Body of pancreas (tissue), 4 donors: Measurements from ENCODE around the gene VWA5A. TPM values are rescaled to one million over a fixed set of nuclear protein-coding genes. Genes with fewer than 3 reads are reported as not detected.
A peak's percentile ranks its signal among the peaks of the same experiment; 100 is the strongest.

Experiments
- ATAC-seq: fragments of 150-250 bp; one replicate; pipeline ENCODE4 v1.9.1; 2016
- DNase-seq, 4 donors: peaks; one replicate each; pipeline ENCODE4 v3.0.0-alpha.2; 2019
- H3K27ac ChIP-seq, 4 donors: fragments of 200-600 bp; sonication (generic); 1 replicate in 3 of 4; 2 replicates in 1 of 4; pipeline versions ENCODE4 v1.5.1 to v1.6.1; 2016 to 2019; ENCODE audit warnings: mild to moderate bottlenecking in 1 of 4, mixed read lengths in 1 of 4, moderate library complexity in 1 of 4
- H3K27me3 ChIP-seq, 2 donors: fragments of 200-600 bp; sonication (generic); one replicate each; pipeline ENCODE4 v1.6.0; 2016; ENCODE audit warnings: mild to moderate bottlenecking in 1 of 2
- H3K36me3 ChIP-seq, 2 donors: fragments of 200-600 bp; sonication (generic); replicated peaks in 1 of 2; 2 replicates each; pipeline ENCODE4 v1.5.1; 2016; ENCODE audit warnings: low read depth in 2 of 2; ENCODE audit not compliant: insufficient read depth in 1 of 2
- H3K4me1 ChIP-seq: fragments of 200-600 bp; sonication (generic); one replicate; pipeline ENCODE4 v1.6.0; 2016
- H3K4me3 ChIP-seq, 2 donors: fragments of 200-600 bp; sonication (generic); 1 replicate in 1 of 2; 2 replicates in 1 of 2; pipeline ENCODE4 v1.5.1; 2016 to 2019
- H3K9me3 ChIP-seq, 3 donors: fragments of 200-600 bp; sonication (generic); 1 replicate in 2 of 3; 2 replicates in 1 of 3; pipeline ENCODE4 v1.5.1; 2016
- POLR2A ChIP-seq, 3 donors: fragments of 450-650 bp; IDR thresholded peaks; one replicate each; pipeline ENCODE4 v1.6.1; 2016; ENCODE audit warnings: antibody characterized with exemption in 3 of 3, mild to moderate bottlenecking in 2 of 3
- WGBS, 2 donors: methylation state at CpG; one replicate each; pipeline ENCODE4 v1.1.5; 2017; 5-methylcytosine and 5-hydroxymethylcytosine counted together
- intact Hi-C: fragments of 100-400 bp; cut with DNase I; formaldehyde crosslinking; loops from one replicate; pipeline ENCODE4 v1.15.1; 2023
- total RNA-seq, 2 donors: library from RNA; depleted of rRNA; stranded (reverse); fragments of >200 nt; gene quantifications; one replicate each; pipeline ENCODE4 v1.1.0, GENCODE V29; 2016
- TF ChIP-seq, protein P1 (sequence below), 7 experiments: fragments of 450-650 bp in 4 of 7; fragments of 200-600 bp in 3 of 7; sonication (generic) in 3 of 7; IDR thresholded peaks; one replicate each; pipeline ENCODE4 v1.5.1; 2016 to 2019; ENCODE audit warnings: antibody characterized with exemption in 7 of 7

Gene VWA5A
- total RNA-seq, 2 donors from 2014 or later, result 18.9 to 37.2 TPM

DNA sequence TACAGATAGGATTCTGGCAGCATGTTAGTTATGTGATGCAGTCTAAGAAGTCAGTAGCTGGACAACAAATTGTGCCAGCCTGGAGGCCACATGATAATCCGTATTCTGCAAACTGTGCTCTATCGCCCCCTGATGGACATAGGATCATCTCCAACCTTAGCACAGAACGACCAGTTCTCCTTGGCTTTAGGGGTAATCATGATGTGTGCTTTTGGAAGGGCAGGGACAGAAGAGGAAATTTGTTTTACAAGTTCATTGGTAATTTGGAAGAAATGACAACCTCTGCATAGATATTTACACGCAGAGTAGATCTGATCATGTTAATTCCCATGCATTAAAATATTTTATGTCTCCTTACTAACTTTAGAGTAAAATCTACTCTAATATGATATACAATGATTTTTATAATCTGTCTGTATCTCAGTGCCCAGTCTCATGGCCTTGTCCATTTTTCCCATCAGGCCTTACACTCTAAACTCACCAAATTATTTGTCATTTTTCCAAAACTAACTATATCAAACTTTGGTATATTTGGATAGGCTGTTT is 80.0 kb downstream of the VWA5A start:
- H3K36me3 ChIP-seq, result no peaks in the 10 kb centered on the region
- 36 to 42% methylated on average over 4 of the region's 4 CpGs for WGBS, 2 donors
- no peak overlapping the region for H3K27ac ChIP-seq
- no peaks in the 10 kb centered on the region for H3K27me3 ChIP-seq
- no peak for TF ChIP-seq POLR2A (IDR thresholded peaks at IDR 0.05)
- TF ChIP-seq, protein P1, sequence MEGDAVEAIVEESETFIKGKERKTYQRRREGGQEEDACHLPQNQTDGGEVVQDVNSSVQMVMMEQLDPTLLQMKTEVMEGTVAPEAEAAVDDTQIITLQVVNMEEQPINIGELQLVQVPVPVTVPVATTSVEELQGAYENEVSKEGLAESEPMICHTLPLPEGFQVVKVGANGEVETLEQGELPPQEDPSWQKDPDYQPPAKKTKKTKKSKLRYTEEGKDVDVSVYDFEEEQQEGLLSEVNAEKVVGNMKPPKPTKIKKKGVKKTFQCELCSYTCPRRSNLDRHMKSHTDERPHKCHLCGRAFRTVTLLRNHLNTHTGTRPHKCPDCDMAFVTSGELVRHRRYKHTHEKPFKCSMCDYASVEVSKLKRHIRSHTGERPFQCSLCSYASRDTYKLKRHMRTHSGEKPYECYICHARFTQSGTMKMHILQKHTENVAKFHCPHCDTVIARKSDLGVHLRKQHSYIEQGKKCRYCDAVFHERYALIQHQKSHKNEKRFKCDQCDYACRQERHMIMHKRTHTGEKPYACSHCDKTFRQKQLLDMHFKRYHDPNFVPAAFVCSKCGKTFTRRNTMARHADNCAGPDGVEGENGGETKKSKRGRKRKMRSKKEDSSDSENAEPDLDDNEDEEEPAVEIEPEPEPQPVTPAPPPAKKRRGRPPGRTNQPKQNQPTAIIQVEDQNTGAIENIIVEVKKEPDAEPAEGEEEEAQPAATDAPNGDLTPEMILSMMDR (IDR thresholded peaks at IDR 0.05), result peak; percentile 14 to 49 (median 41)
- intact Hi-C loops, result no loop called here
- H3K9me3 ChIP-seq, result no peaks in the 10 kb centered on the region
- H3K4me1 ChIP-seq, result no peaks in the 10 kb centered on the region
- ATAC-seq, result no peak
- peak; percentile 31 to 48 (median 44) for DNase-seq
- H3K4me3 ChIP-seq, result no peak overlapping the region

Other genes with a start within 250 kb of the VWA5A start
- gene TMEM225, start 229.8 kb upstream of the VWA5A start, total RNA-seq, result not detected
- 10 to 100 TPM in 1 of 2 donors, 1 to 10 TPM in 1; 1.6 to 13.2 TPM for gene OR8D4, start 213.3 kb upstream of the VWA5A start, total RNA-seq
- gene OR4D5, start 175.8 kb upstream of the VWA5A start, total RNA-seq, result 1 to 10 TPM in 1 of 2 donors, under 1 TPM in 1; 0.78 to 6.6 TPM
- not detected for gene OR6T1, start 171.6 kb upstream of the VWA5A start, total RNA-seq
- not detected for gene OR10S1, start 137.7 kb upstream of the VWA5A start, total RNA-seq
- not detected for gene OR10G6, start 120.3 kb upstream of the VWA5A start, total RNA-seq
- gene OR10G4, start 102.5 kb upstream of the VWA5A start, total RNA-seq, result 1 to 10 TPM in 1 of 2 donors, under 1 TPM in 1; 0.52 to 5.3 TPM
- gene OR10G9, start 92.4 kb upstream of the VWA5A start, total RNA-seq, result not detected
- gene OR10G8, start 88.7 kb upstream of the VWA5A start, total RNA-seq, result not detected
- gene OR10G7, start 74.1 kb upstream of the VWA5A start, total RNA-seq, result not detected
- gene OR10D3, start 67.9 kb downstream of the VWA5A start, total RNA-seq, result not detected
- gene OR8G1, start 125.6 kb downstream of the VWA5A start, total RNA-seq, result not detected
- not detected for gene OR8G5, start 140.9 kb downstream of the VWA5A start, total RNA-seq
- gene OR8D1, start 198.5 kb downstream of the VWA5A start, total RNA-seq, result not detected
- gene OR8D2, start 204.7 kb downstream of the VWA5A start, total RNA-seq, result not detected